ENCODE measurements around the gene NCKAP5.
"Not testable (repeated sequence)": the region's sequence is repeated elsewhere in the genome, so short reads cannot be mapped to it uniquely, and the experiment has no call there.

NCKAP5 gene

GRCh38 chr2:133470446-133470845, 97.8 kb downstream of the NCKAP5 start:
- DNase-seq (ENCODE audit: low spot score); FAIRE-seq: not testable (repeated sequence)

GRCh38 chr2:133462811-133463210, 105.5 kb downstream of the NCKAP5 start:
- no peak for DNase-seq (ENCODE audit: low spot score)
- FAIRE-seq = no peak

GRCh38 chr2:133461484-133461883, 106.8 kb downstream of the NCKAP5 start:
- FAIRE-seq = no peak
- no peak for DNase-seq (ENCODE audit: low spot score)

GRCh38 chr2:133459590-133459989, 108.7 kb downstream of the NCKAP5 start:
- FAIRE-seq (no peak), DNase-seq (ENCODE audit: low spot score) (no peak)

- FAIRE-seq (no peak), DNase-seq (ENCODE audit: low spot score) (no peak)
Observed at GRCh38 chr2:133458280-133458679, 110.0 kb downstream of the NCKAP5 start.

- FAIRE-seq (no peak), DNase-seq (ENCODE audit: low spot score) (no peak)
Observed at GRCh38 chr2:133457861-133458260, 110.4 kb downstream of the NCKAP5 start.

- FAIRE-seq = no peak
- DNase-seq (ENCODE audit: low spot score) = no peak
Observed at GRCh38 chr2:133456971-133457370, 111.3 kb downstream of the NCKAP5 start.

GRCh38 chr2:133456156-133456555, 112.1 kb downstream of the NCKAP5 start:
- FAIRE-seq (no peak), DNase-seq (ENCODE audit: low spot score) (no peak)

GRCh38 chr2:133453032-133453431, 115.2 kb downstream of the NCKAP5 start:
- DNase-seq (ENCODE audit: low spot score) = no peak
- FAIRE-seq = no peak

GRCh38 chr2:133452583-133452982, 115.7 kb downstream of the NCKAP5 start:
- DNase-seq (ENCODE audit: low spot score) = no peak
- FAIRE-seq = no peak

GRCh38 chr2:133452146-133452545, 116.1 kb downstream of the NCKAP5 start:
- FAIRE-seq (no peak), DNase-seq (ENCODE audit: low spot score) (no peak)

GRCh38 chr2:133448195-133448594, 120.1 kb downstream of the NCKAP5 start:
- DNase-seq (ENCODE audit: low spot score) (no peak), FAIRE-seq (no peak)

GRCh38 chr2:133447303-133447702, 121.0 kb downstream of the NCKAP5 start:
- no peak for FAIRE-seq
- no peak for DNase-seq (ENCODE audit: low spot score)

- no peak for DNase-seq (ENCODE audit: low spot score)
- no peak for FAIRE-seq
Observed at GRCh38 chr2:133444465-133444864, 123.8 kb downstream of the NCKAP5 start.

GRCh38 chr2:133442393-133442792, 125.9 kb downstream of the NCKAP5 start:
- FAIRE-seq (no peak), DNase-seq (ENCODE audit: low spot score) (no peak)

- no peak for FAIRE-seq
- DNase-seq (ENCODE audit: low spot score) = no peak
Observed at GRCh38 chr2:133439565-133439920, 128.7 kb downstream of the NCKAP5 start.

GRCh38 chr2:133438848-133439564, 129.3 kb downstream of the NCKAP5 start:
- DNase-seq (ENCODE audit: low spot score) (no peak), FAIRE-seq (no peak)

- FAIRE-seq (no peak), DNase-seq (ENCODE audit: low spot score) (no peak)
Observed at GRCh38 chr2:133438026-133438425, 130.2 kb downstream of the NCKAP5 start.

GRCh38 chr2:133437492-133437891, 130.8 kb downstream of the NCKAP5 start:
- no peak for FAIRE-seq
- DNase-seq (ENCODE audit: low spot score) = no peak

- FAIRE-seq (no peak), DNase-seq (ENCODE audit: low spot score) (peak; percentile 58)
Observed at GRCh38 chr2:133434959-133435668, 133.1 kb downstream of the NCKAP5 start.

GRCh38 chr2:133433455-133434451, 134.5 kb downstream of the NCKAP5 start:
- no peak for DNase-seq (ENCODE audit: low spot score)
- no peak for FAIRE-seq

GRCh38 chr2:133432778-133433177, 135.5 kb downstream of the NCKAP5 start:
- no peak for DNase-seq (ENCODE audit: low spot score)
- no peak for FAIRE-seq

All from urothelium cell line (cell line).